Right lobe of liver (tissue), 4 donors: Measurements from ENCODE around the gene PDE4B.

ENCODE experiments used
- CTCF ChIP-seq, 4 donors: fragments of 200-600 bp in 3 of 4; fragments of 450-650 bp in 1 of 4; IDR thresholded peaks; one replicate each; pipeline versions ENCODE4 v1.5.1 to v1.8.0; 2016 to 2022; ENCODE audit warnings: antibody characterized with exemption in 4 of 4, mild to moderate bottlenecking in 2 of 4
- POLR2A ChIP-seq: fragments of 450-650 bp; IDR thresholded peaks from one replicate; pipeline ENCODE4 v1.6.1; 2017; ENCODE audit warnings: antibody characterized with exemption, mild to moderate bottlenecking
- donor health status: DM: no; HTN: no; CAD: no.
- donor health status: DM: no; HTN: no; CAD: no.
- donor health status: DM: no; HTN: yes; CAD: no.

GRCh38 chr1:66403007-66403731 lies 610.5 kb downstream of the PDE4B start:
- no peak for TF ChIP-seq CTCF (IDR thresholded peaks at IDR 0.05)
- no peak for TF ChIP-seq POLR2A
